SK-MEL-5 (cell line): Measurements from ENCODE around the gene GRM4. TPM values are rescaled to one million over a fixed set of nuclear protein-coding genes. Genes with fewer than 3 reads are reported as not detected.

ENCODE experiments used
- DNase-seq: peaks from one replicate; pipeline ENCODE4 v3.0.0-alpha.2; 2016; ENCODE audit warnings: low read depth, low spot score
- in situ Hi-C: cut with HindIII; loops from 2 replicates; pipeline ENCODE4 v1.10.0; 2016; ENCODE audit warnings: low sequenced_read_pairs, high pct_unique_total_duplicates, low pct_unique_long_range_greater_than_20kb
- total RNA-seq: library from RNA; depleted of rRNA; stranded (reverse); fragments of >200 nt; shearing (Covaris generic); gene quantifications from 2 replicates; pipeline ENCODE4 v1.2.3, GENCODE V29; 2014

GRM4 gene
- total RNA-seq, 1 experiment from 2014 or later = not detected

- no peak for DNase-seq
- in situ Hi-C loops = no loop called here
These were observed 19.5 kb downstream of the GRM4 start for GRCh38 chr6:34126419-34126818.

DNA sequence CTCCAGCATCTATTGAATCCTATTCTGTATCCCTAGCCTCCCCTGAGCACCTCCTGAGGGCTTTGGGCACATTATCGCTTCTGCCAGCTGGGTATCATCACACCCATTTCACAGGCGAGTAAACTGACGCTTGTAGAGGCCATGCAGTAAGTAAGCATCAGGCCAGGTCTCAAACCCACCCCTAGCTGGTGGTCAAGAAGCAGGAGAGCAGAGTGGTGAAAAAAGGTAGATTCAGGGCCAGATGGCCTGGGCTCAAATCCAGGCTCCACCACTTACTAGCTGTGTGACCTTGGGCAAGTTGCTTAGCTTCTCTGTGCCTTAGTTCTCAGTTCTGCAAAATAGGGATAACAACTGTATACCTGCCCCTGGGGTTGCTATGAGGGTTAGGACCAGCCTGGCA is 19.9 kb downstream of the GRM4 start:
- in situ Hi-C loops = no loop called here
- no peak for DNase-seq

DNA sequence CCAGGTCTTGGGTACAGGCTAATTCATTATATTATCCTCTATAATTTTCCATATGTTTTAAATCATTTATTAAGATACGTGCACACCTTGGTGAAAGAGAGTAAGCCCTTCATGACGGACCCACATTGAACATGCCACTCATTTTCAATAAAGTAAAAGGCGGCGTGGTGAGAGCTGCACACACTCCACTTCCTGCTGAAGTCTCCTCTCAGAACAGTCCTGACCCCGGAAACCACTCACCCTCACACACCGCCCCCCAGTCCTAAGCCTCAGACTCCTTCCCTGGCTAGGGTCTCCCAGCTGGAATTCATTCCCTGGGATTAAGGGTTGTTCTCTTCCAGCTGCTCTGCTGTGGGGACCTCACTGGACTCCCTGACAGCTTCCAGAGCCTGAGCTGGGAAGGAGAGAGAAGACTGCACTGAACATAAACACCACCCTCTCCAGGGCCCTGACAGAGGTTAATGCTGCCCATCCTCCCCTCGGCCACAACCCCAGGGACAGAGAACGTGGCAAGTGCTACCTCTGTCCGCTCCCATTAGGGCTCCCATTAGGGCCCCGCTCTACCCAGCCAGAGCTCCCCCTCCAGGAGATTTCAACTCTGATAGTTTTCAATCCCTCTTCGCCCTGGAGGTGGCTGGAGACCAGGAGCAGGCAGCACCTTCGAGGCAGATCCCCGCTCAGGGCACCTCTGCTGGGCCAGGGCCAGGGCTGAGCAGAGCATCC is 24.8 kb downstream of the GRM4 start:
- in situ Hi-C loops = no loop called here
- DNase-seq = no peak

GRCh38 chr6:34115915-34116314 is 30.0 kb downstream of the GRM4 start:
- in situ Hi-C loops = no loop called here
- no peak for DNase-seq

DNA sequence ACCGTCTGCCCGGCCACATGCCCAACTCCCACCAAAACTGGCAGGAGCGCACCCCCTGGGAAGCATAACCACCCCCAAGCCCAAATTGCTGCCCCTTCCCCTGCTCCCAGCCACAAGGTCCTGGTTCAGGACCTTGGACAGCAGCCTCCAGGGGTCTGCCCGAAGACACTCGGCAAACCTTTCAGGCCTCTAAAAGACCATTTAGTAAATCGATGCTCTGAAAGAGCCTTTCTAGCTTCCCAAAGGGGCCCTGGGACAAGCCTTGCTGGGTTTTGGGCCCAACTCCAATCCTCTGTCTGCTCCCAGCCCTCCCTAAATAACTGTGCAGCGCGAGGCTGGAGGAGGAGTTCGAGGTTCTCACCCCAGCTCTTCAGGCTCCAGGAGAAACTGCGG is 30.5 kb downstream of the GRM4 start:
- in situ Hi-C loops = no loop called here
- DNase-seq = no peak

- no peak for DNase-seq
- in situ Hi-C loops = no loop called here
These were observed 31.0 kb downstream of the GRM4 start for GRCh38 chr6:34114695-34115402.

GRCh38 chr6:34113532-34113931 is 32.4 kb downstream of the GRM4 start:
- in situ Hi-C loops = no loop called here
- DNase-seq = no peak

DNA sequence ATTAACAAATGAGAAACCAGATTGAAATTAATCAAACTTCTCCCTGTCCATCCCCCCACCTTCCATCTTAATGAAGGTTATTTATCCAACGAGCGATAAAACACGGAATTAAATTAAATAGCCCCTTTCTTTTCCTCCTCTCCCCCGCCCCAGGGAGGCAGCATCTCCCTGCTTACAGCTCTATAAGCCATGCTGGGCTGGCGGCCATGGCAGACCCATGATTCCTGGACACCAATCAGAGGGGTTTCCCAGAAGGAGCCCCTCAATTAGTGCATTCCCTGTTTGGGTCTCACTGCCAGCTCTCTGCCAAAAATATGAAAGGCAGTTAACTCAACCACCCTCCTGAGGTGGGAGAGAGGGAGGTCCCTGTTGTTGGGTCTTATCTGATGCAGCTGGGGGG is 33.8 kb downstream of the GRM4 start:
- in situ Hi-C loops = no loop called here
- DNase-seq = no peak

DNA sequence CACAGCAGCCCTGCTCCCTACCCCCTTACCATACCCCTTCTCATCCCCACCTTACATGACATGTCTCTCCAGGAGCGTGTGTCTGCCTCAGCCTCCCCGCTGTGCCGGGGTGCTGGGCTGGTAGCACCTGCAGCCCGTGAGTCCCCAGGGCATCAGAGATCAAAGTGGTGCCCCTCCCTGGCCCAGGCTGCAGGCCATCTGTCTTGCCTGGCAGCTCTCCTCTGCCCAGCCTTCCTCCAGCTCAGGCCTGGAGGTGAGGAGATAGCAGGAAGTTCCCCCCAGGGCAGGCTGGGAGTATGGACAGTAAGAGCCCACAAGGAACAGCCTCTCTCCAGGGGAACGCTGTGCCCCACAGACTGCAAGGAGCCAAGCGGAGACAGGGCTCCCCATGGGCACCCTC is 35.3 kb downstream of the GRM4 start:
- DNase-seq = no peak
- in situ Hi-C loops = no loop called here

GRCh38 chr6:34108176-34108575 is 37.7 kb downstream of the GRM4 start:
- DNase-seq = no peak
- in situ Hi-C loops = no loop called here

DNA sequence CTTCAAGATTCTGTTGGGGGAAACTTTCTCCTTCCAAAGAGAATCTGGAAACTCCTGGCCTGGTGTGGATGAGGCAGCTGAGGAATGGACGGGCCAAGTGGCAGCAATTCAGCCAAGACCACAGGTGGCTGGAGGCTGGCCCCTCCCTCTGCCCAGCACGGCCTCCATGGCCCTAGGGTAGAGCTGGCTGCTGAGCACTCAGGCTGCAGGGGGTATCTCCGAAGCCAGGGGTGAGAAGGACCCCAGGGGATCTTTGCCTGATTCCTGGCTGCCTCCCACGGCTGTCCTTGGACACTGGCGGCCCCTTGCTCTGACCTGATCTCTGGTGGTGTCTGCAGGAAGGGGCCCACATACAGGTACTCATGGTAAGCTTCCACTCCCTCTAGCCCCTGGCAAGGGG is 39.0 kb downstream of the GRM4 start:
- DNase-seq = no peak
- in situ Hi-C loops = no loop called here

DNA sequence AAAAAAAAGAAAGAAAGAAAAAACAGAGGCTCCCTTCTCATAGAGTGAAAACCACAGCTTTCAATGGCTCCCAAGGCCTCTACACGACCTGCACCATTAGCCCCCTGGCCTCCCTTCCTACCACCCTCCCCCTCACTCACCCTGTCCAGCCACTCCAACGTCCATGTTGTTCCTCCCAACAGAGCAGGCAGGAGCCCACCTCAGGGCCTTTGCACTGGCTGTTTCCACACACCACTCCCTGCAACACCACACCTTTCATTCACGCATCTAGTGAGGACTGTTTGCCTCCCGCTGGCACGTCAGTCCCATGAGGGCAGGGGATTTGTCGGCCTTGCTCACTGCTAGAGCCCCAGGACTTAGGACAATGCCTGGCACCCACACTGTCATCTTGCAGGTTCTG is 39.5 kb downstream of the GRM4 start:
- in situ Hi-C loops = no loop called here
- DNase-seq = no peak

DNA sequence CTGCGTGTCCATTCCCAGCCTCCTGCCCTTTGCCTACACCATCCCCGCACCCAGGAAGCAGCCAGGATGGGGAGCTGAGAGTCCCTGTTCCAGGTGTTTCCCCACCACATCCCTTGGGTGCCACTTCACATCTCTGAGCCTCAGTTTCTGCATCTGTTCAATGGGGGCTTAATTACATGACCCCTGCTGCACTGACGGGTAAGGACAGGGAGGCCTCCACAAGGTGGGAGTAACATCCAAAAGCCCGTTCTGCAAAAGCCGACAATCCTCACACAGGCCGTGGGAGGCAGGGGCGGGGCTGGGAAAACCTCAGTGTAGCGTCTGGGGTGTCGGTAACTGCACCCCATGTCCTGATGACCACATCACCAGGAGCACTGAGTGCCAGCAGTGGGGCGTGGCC is 41.3 kb downstream of the GRM4 start:
- DNase-seq = no peak
- in situ Hi-C loops = no loop called here

DNA sequence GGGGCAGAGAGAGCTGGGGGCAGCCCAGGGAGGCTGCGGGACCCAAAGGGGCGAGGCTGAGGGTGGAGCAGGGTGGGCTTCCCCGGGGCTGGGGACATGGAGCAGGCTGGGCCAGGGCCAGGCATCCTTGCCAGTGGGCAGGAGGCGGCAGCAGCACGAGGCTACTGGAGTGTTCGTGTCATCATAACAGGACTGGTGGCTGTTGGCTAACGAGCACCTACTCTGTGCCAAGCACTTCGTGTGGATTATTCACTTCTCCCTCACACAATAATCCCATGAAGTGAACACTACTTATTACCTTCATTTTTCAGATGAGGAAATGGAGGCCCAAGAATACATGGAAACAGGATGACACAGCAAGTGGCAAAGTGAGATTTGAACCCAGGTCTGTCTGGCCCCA is 41.7 kb downstream of the GRM4 start:
- in situ Hi-C loops = no loop called here
- no peak for DNase-seq

- in situ Hi-C loops = no loop called here
- DNase-seq = no peak
These were observed 42.6 kb downstream of the GRM4 start for GRCh38 chr6:34103321-34103720.

DNA sequence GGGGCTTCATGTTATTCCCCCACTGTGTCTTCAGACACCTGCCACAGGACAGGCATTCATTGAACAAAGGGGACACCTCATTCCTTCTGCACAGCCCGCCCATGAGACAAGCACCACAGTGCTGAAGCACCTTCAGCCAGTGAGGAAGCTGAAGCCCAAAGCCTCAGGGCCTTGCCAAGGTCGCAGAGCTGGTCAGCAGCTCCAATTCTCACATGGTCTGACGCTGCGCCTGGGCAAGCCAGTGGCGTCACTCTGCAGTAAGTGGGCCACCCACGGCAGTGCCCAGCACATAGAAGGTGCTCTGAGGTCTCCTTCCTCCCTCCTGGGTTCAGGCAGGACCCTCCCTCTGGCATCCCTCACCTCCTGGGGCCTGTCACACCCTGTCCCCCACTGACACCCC is 43.2 kb downstream of the GRM4 start:
- no peak for DNase-seq
- in situ Hi-C loops = no loop called here

GRCh38 chr6:34102099-34102656 is 43.7 kb downstream of the GRM4 start:
- DNase-seq = no peak
- in situ Hi-C loops = no loop called here

DNA sequence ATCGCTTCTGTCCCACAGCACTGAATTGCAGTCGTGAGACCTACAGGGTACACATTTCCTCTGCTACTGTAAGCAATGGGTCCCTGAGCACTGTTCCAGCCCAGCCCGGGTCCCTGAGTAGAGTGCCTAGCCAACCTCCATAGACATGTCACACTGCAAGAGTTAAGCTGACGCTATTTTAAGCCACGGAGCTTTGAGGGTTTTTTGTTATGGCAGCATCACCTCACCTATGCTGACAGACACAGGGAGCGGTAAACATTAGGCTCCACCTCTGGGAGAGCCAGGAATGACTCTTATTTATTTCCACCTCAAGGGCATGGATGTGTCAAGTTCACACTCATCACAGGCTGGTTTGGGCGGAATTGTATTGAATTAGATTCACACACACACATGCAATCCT is 45.1 kb downstream of the GRM4 start:
- in situ Hi-C loops = no loop called here
- DNase-seq = no peak

DNA sequence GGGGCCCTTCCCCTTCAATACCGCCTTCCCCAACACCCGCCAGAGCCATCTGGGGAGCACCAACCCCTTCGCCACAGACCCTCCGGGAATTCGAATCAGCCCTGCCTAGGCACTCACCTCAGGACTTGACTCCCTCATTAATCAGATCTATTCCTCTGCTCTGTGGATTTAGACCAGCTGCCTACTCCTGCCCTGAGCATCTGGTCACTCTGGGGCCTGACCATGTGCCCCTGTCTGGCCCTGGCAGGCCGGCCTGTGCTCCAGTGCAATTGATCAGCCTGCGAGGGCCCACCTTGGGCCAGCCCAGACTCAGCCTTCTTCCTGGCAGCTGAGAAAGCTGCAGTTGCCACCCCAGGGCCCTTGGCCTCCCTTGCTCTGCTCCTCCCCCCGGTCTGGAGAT is 46.0 kb downstream of the GRM4 start:
- in situ Hi-C loops = no loop called here
- DNase-seq = no peak
